ENCODE results near the gene SPNS3. TPM values are rescaled to one million over a fixed set of nuclear protein-coding genes. Genes with fewer than 3 reads are reported as not detected.

Gene SPNS3
- total and polyA plus RNA-seq, 8 donors: 0.55 to 1.1 (median 1.0) TPM; not detected in 1

- Histone ChIP-seq H3K4me3 (no peak overlapping the region), H3K4me1 (peaks cover 9 to 15% of the 10 kb centered on the region in 2 donors), H3K36me3 (no peaks in the 10 kb centered on the region), H3K9me3 (no peaks in the 10 kb centered on the region), H3K27me3 (no peaks in the 10 kb centered on the region), H3K27ac (no peak overlapping the region)
- TF ChIP-seq CTCF (IDR thresholded peaks at IDR 0.05): no peak
- ATAC-seq (no peak), DNase-seq (no peak)
- intact Hi-C loops (cut with DNase I): no loop called here
These were observed 20.3 kb downstream of the SPNS3 start for GRCh38 chr17:4453812-4454591.

- no peak for DNase-seq
- H3K4me3 ChIP-seq: no peak overlapping the region
- H3K36me3 ChIP-seq: no peaks in the 10 kb centered on the region
- H3K27ac ChIP-seq: no peak overlapping the region
- peaks cover 0 to 7% of the 10 kb centered on the region in 2 donors for H3K9me3 ChIP-seq
- ATAC-seq: no peak
- H3K4me1 ChIP-seq: no peaks in the 10 kb centered on the region
- TF ChIP-seq CTCF (IDR thresholded peaks at IDR 0.05): no peak
- no peaks in the 10 kb centered on the region for H3K27me3 ChIP-seq
- intact Hi-C loops (cut with DNase I): no loop called here
These were observed 26.9 kb downstream of the SPNS3 start for GRCh38 chr17:4460661-4461060.

- H3K27ac ChIP-seq: no peak overlapping the region
- H3K9me3 ChIP-seq: peaks cover 0 to 7% of the 10 kb centered on the region in 2 donors
- intact Hi-C loops (cut with DNase I): no loop called here
- H3K4me3 ChIP-seq: no peak overlapping the region
- DNase-seq (no peak), ATAC-seq (no peak)
- TF ChIP-seq CTCF (IDR thresholded peaks at IDR 0.05): no peak
- no peaks in the 10 kb centered on the region for H3K4me1 ChIP-seq
- no peaks in the 10 kb centered on the region for H3K36me3 ChIP-seq
- H3K27me3 ChIP-seq: no peaks in the 10 kb centered on the region
These were observed 30.2 kb downstream of the SPNS3 start for GRCh38 chr17:4463818-4464476.

GRCh38 chr17:4465786-4466185, 32.0 kb downstream of the SPNS3 start:
- H3K4me3 ChIP-seq: no peak overlapping the region
- TF ChIP-seq CTCF (IDR thresholded peaks at IDR 0.05): no peak
- H3K27me3 ChIP-seq: no peaks in the 10 kb centered on the region
- H3K36me3 ChIP-seq: no peaks in the 10 kb centered on the region
- no peaks in the 10 kb centered on the region for H3K4me1 ChIP-seq
- intact Hi-C loops (cut with DNase I): no loop called here
- DNase-seq (no peak), ATAC-seq (no peak)
- no peaks in the 10 kb centered on the region for H3K9me3 ChIP-seq
- H3K27ac ChIP-seq: no peak overlapping the region

GRCh38 chr17:4467287-4467686, 33.5 kb downstream of the SPNS3 start:
- Histone ChIP-seq H3K27me3 (no peaks in the 10 kb centered on the region), H3K4me3 (no peak overlapping the region), H3K4me1 (no peaks in the 10 kb centered on the region), H3K9me3 (no peaks in the 10 kb centered on the region), H3K36me3 (no peaks in the 10 kb centered on the region), H3K27ac (no peak overlapping the region)
- DNase-seq (no peak), ATAC-seq (no peak)
- TF ChIP-seq CTCF (IDR thresholded peaks at IDR 0.05): no peak
- intact Hi-C loops (cut with DNase I): no loop called here

Measured in left lung (tissue), 10 donors.